Mesothelial cell of epicardium (in vitro differentiated cells): Measurements from ENCODE around the gene AMOTL1. TPM values are rescaled to one million over a fixed set of nuclear protein-coding genes. Genes with fewer than 3 reads are reported as not detected.
A peak's percentile ranks its signal among the peaks of the same experiment; 100 is the strongest.

Experiments used
- DNase-seq, 2 experiments: peaks; one replicate each; pipeline ENCODE4 v3.0.0; 2021; ENCODE audit warnings: low spot score in 2 of 2; ENCODE audit not compliant: unreplicated experiment in 2 of 2
- H3K27ac Mint-ChIP-seq: 2 replicates; pipeline ENCODE4 v1.8.0; 2021; ENCODE audit warnings: mixed read lengths
- H3K27me3 Mint-ChIP-seq: 2 replicates; pipeline ENCODE4 v1.8.0; 2021; ENCODE audit warnings: low read depth, mixed read lengths
- H3K36me3 Mint-ChIP-seq: 2 replicates; pipeline ENCODE4 v1.8.0; 2021; ENCODE audit warnings: mixed read lengths
- H3K4me1 Mint-ChIP-seq: 2 replicates; pipeline ENCODE4 v1.8.0; 2021; ENCODE audit warnings: mixed read lengths
- H3K4me3 Mint-ChIP-seq: 2 replicates; pipeline ENCODE4 v1.8.0; 2021; ENCODE audit warnings: mild to moderate bottlenecking, moderate library complexity, mixed read lengths
- H3K9me3 Mint-ChIP-seq: 2 replicates; pipeline ENCODE4 v1.8.0; 2021; ENCODE audit warnings: mixed read lengths
- CTCF ChIP-seq: fragments of 200-600 bp; sonication (generic); IDR thresholded peaks from one replicate; pipeline ENCODE4 v1.5.0; 2021; ENCODE audit warnings: antibody characterized with exemption; ENCODE audit not compliant: unreplicated experiment
- total RNA-seq: library from RNA; stranded (reverse); gene quantifications from 3 replicates; pipeline ENCODE4 v1.2.1, GENCODE V29; 2021

The AMOTL1 gene
- total RNA-seq, 1 donor from 2014 or later, result 77.8 TPM

- Mint-ChIP-seq H3K4me3 (no peak overlapping the region), H3K27me3 (no peaks in the 10 kb centered on the region), H3K9me3 (peaks cover 4% of the 10 kb centered on the region), H3K36me3 (peaks cover 50% of the 10 kb centered on the region), H3K4me1 (no peaks in the 10 kb centered on the region), H3K27ac (no peak overlapping the region)
- TF ChIP-seq CTCF, result no peak
- no peak for DNase-seq
Measured at GRCh38 chr11:94857337-94857736, 89.2 kb downstream of the AMOTL1 start.

- TF ChIP-seq CTCF, result no peak
- Mint-ChIP-seq H3K4me1 (no peaks in the 10 kb centered on the region), H3K27ac (no peak overlapping the region), H3K9me3 (peaks cover 2% of the 10 kb centered on the region), H3K27me3 (no peaks in the 10 kb centered on the region), H3K4me3 (no peak overlapping the region), H3K36me3 (peaks cover 49% of the 10 kb centered on the region)
- DNase-seq, result no peak
Measured at GRCh38 chr11:94858012-94858705, 90.0 kb downstream of the AMOTL1 start.

- no peak overlapping the region for H3K4me3 Mint-ChIP-seq
- no peak for TF ChIP-seq CTCF
Measured at GRCh38 chr11:94860333-94860732, 92.2 kb downstream of the AMOTL1 start.

GRCh38 chr11:94861306-94861845 is 93.2 kb downstream of the AMOTL1 start:
- no peak for DNase-seq
- TF ChIP-seq CTCF, result no peak
- H3K4me3 Mint-ChIP-seq, result no peak overlapping the region
- H3K27ac Mint-ChIP-seq, result peak overlapping the region; percentile 26
- H3K4me1 Mint-ChIP-seq, result no peaks in the 10 kb centered on the region
- H3K27me3 Mint-ChIP-seq, result no peaks in the 10 kb centered on the region
- no peaks in the 10 kb centered on the region for H3K9me3 Mint-ChIP-seq
- peaks cover 39% of the 10 kb centered on the region for H3K36me3 Mint-ChIP-seq

More at GRCh38 chr11:94860333-94860732, 92.2 kb downstream of the AMOTL1 start:
- no peak for DNase-seq
- no peaks in the 10 kb centered on the region for H3K27me3 Mint-ChIP-seq
- H3K9me3 Mint-ChIP-seq, result no peaks in the 10 kb centered on the region
- no peak overlapping the region for H3K27ac Mint-ChIP-seq
- peaks cover 36% of the 10 kb centered on the region for H3K36me3 Mint-ChIP-seq
- H3K4me1 Mint-ChIP-seq, result no peaks in the 10 kb centered on the region

GRCh38 chr11:94862926-94863880 is 95.0 kb downstream of the AMOTL1 start:
- Mint-ChIP-seq H3K36me3 (peaks cover 30% of the 10 kb centered on the region), H3K4me3 (no peak overlapping the region), H3K27me3 (no peaks in the 10 kb centered on the region), H3K4me1 (no peaks in the 10 kb centered on the region), H3K9me3 (no peaks in the 10 kb centered on the region), H3K27ac (no peak overlapping the region)
- DNase-seq, result no peak
- TF ChIP-seq CTCF, result no peak
